Islet of Langerhans (tissue), 1 donor: ENCODE data around the gene SPACA1.

ENCODE experiments used
- FAIRE-seq: peaks from one replicate; lab custom pipeline; 2011; peaks lifted over from hg19 to GRCh38; lab: Jason Lieb, UNC

The SPACA1 gene

GRCh38 chr6:88105741-88106340, 58.2 kb downstream of the SPACA1 start:
- no peak for FAIRE-seq

DNA sequence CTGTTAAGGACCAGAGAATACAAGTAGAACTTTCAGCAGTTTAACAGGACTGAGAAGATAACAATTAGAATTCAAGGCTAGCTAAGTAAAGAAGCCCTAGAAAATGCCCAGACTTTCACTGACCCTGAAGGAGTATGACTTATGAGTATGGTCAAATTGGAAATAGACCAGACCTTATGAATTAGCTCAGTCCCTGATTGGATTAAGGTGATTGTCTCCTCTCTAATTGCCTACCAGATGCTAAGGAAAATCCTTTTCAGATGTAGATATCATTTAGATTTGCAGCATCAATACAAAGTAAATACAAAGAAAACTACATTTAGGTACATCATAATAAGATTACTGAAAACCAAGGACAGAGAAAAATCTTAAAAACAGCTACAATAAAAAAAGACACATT, 59.6 kb downstream of the SPACA1 start:
- FAIRE-seq: no peak

DNA sequence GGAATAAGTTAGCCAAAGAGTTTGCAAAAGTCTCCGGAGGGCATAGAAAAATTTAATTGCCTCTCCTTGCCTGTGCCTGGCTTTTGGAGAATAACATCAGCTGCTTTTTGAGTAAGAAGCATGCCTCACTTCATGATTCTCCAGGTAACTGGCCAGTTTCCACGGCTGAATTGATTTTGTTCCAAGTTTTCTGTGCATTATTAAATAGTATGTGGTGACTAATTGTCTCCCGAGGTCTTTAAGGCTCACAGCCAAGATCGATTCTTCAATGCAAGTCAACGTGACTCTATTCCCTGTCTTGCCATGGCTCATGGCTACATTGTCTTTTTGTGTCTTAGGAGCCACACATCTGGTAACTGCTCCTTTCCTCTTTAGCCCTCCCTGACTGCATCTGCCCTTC, 64.3 kb downstream of the SPACA1 start:
- no peak for FAIRE-seq

GRCh38 chr6:88114838-88115237, 67.2 kb downstream of the SPACA1 start:
- FAIRE-seq: no peak

DNA sequence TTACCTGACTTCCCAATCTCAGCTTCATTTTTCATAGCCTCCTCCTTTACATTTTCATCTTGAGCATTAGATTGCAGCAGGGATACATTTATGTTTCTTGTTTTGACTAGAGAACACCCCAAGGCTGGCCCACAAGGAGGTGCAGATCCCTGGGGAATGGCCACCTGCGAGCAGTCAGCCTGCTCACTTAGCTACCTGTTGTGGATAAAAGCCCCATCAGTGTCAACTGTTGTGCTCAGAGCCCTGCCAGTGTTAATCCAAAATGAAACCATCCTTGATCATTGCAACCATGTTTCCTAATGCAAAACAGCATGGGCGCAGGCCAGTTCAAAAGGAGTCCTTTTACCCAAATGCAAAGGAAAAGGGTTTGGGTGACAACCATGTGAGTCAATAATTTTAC, 67.7 kb downstream of the SPACA1 start:
- FAIRE-seq: no peak

GRCh38 chr6:88116276-88116675, 68.6 kb downstream of the SPACA1 start:
- no peak for FAIRE-seq
